ENCODE measurements around the gene NPAS1. TPM values are rescaled to one million over a fixed set of nuclear protein-coding genes. Genes with fewer than 3 reads are reported as not detected.
"Not testable (repeated sequence)": the region's sequence is repeated elsewhere in the genome, so short reads cannot be mapped to it uniquely, and the experiment has no call there.

NPAS1 gene
- total RNA-seq, 2 donors from 2014 or later = 0.44 to 1.2 TPM

GRCh38 chr19:47035127-47036096, 15.8 kb downstream of the NPAS1 start:
- ATAC-seq = peak; percentile 92 to 94
- intact Hi-C loops (cut with DNase I) = loop anchor here (10.0 kb wide), 1 partner anchor 89 kb away; no protein-coding TSS in a partner anchor

GRCh38 chr19:47036097-47036651, 16.5 kb downstream of the NPAS1 start:
- ATAC-seq (peak; percentile 52 to 57), DNase-seq (no peak)
- intact Hi-C loops (cut with DNase I) = loop anchor here (10.0 kb wide), 1 partner anchor 89 kb away; no protein-coding TSS in a partner anchor

More at GRCh38 chr19:47035127-47036096, 15.8 kb downstream of the NPAS1 start:
- peak; percentile 83 for DNase-seq

GRCh38 chr19:47037766-47038165, 18.1 kb downstream of the NPAS1 start:
- intact Hi-C loops (cut with DNase I) = loop anchor here (10.0 kb wide), 1 partner anchor 87 kb away; no protein-coding TSS in a partner anchor
- ATAC-seq (no peak), DNase-seq (no peak)

GRCh38 chr19:47039239-47039874, 19.7 kb downstream of the NPAS1 start:
- no peak for ATAC-seq
- intact Hi-C loops (cut with DNase I) = loop anchor here (10.0 kb wide), 1 partner anchor 85 kb away; no protein-coding TSS in a partner anchor
- no peak for DNase-seq

GRCh38 chr19:47040869-47041268, 21.2 kb downstream of the NPAS1 start:
- no peak for ATAC-seq

GRCh38 chr19:47044946-47045866, 25.6 kb downstream of the NPAS1 start:
- DNase-seq (no peak), ATAC-seq (no peak)
- intact Hi-C loops (cut with DNase I) = no loop called here

More at GRCh38 chr19:47040869-47041268, 21.2 kb downstream of the NPAS1 start:
- DNase-seq = no peak
- intact Hi-C loops (cut with DNase I) = no loop called here

GRCh38 chr19:47045867-47046470, 26.3 kb downstream of the NPAS1 start:
- DNase-seq (no peak), ATAC-seq (no peak)
- intact Hi-C loops (cut with DNase I) = no loop called here

GRCh38 chr19:47047272-47047762, 27.7 kb downstream of the NPAS1 start:
- intact Hi-C loops (cut with DNase I) = no loop called here
- no peak for DNase-seq
- no peak for ATAC-seq

GRCh38 chr19:47047763-47048405, 28.2 kb downstream of the NPAS1 start:
- intact Hi-C loops (cut with DNase I) = no loop called here
- ATAC-seq = peak; percentile 90 to 92
- DNase-seq = peak; percentile 87

- DNase-seq (no peak), ATAC-seq (no peak)
- intact Hi-C loops (cut with DNase I) = no loop called here
These were observed 29.7 kb downstream of the NPAS1 start for GRCh38 chr19:47049307-47049700.

GRCh38 chr19:47050562-47050961, 30.9 kb downstream of the NPAS1 start:
- ATAC-seq; intact Hi-C loops (cut with DNase I); DNase-seq: not testable (repeated sequence)

- no peak for DNase-seq
- ATAC-seq = no peak
- intact Hi-C loops (cut with DNase I) = no loop called here
These were observed 36.8 kb downstream of the NPAS1 start for GRCh38 chr19:47056411-47056810.

GRCh38 chr19:47057328-47057727, 37.7 kb downstream of the NPAS1 start:
- ATAC-seq (no peak), DNase-seq (no peak)
- intact Hi-C loops (cut with DNase I) = no loop called here

GRCh38 chr19:47058621-47059022, 39.0 kb downstream of the NPAS1 start:
- no peak for ATAC-seq
- intact Hi-C loops (cut with DNase I) = no loop called here
- no peak for DNase-seq

- ATAC-seq (no peak), DNase-seq (no peak)
- intact Hi-C loops (cut with DNase I) = no loop called here
These were observed 44.2 kb downstream of the NPAS1 start for GRCh38 chr19:47063874-47064273.

GRCh38 chr19:47065242-47065641, 45.6 kb downstream of the NPAS1 start:
- DNase-seq = no peak
- ATAC-seq = no peak
- intact Hi-C loops (cut with DNase I) = no loop called here

- ATAC-seq (no peak), DNase-seq (no peak)
- intact Hi-C loops (cut with DNase I) = no loop called here
These were observed 47.0 kb downstream of the NPAS1 start for GRCh38 chr19:47066376-47067214.
